GM23338 (cell line): ENCODE results near the gene ZNRF1. TPM values are rescaled to one million over a fixed set of nuclear protein-coding genes. Genes with fewer than 3 reads are reported as not detected.

Source experiments
- ATAC-seq: fragments of 200-7000 bp; cut with Tn5 transposase; 3 replicates; pipeline ENCODE4 v1.9.1; 2020
- DNase-seq: peaks from one replicate; pipeline ENCODE4 v3.0.0-alpha.2; 2015; ENCODE audit warnings: low spot score
- H2AFZ ChIP-seq: fragments of 200-600 bp; sonication (generic); 2 replicates; pipeline ENCODE4 v1.8.0; 2016; ENCODE audit warnings: antibody characterized with exemption, mild to moderate bottlenecking, moderate library complexity
- H3F3A ChIP-seq: fragments of 200-600 bp; sonication (generic); replicated peaks from 2 replicates; pipeline ENCODE4 v1.8.0; 2017; ENCODE audit warnings: antibody characterized with exemption, mixed run types, low read depth
- H3K27ac ChIP-seq: fragments of 200-600 bp; sonication (generic); 2 replicates; pipeline ENCODE4 v1.6.1; 2016; ENCODE audit warnings: low read depth
- H3K27me3 ChIP-seq: fragments of 200-600 bp; sonication (generic); 2 replicates; pipeline ENCODE4 v1.8.0; 2016; ENCODE audit warnings: mild to moderate bottlenecking, mixed run types, moderate library complexity; ENCODE audit not compliant: insufficient read depth
- H3K36me3 ChIP-seq: fragments of 200-600 bp; sonication (generic); 2 replicates; pipeline ENCODE4 v1.8.0; 2016; ENCODE audit warnings: mild to moderate bottlenecking; ENCODE audit not compliant: insufficient read depth
- H3K4me1 ChIP-seq: fragments of 200-600 bp; sonication (generic); 2 replicates; pipeline ENCODE4 v1.8.0; 2016; ENCODE audit warnings: mild to moderate bottlenecking, moderate library complexity; ENCODE audit not compliant: insufficient read depth
- H3K4me2 ChIP-seq: fragments of 200-600 bp; sonication (generic); 2 replicates; pipeline ENCODE4 v1.7.1; 2017; ENCODE audit warnings: mixed run types
- H3K4me3 ChIP-seq: fragments of 200-600 bp; sonication (generic); 2 replicates; pipeline ENCODE4 v1.6.1; 2016; ENCODE audit warnings: mixed run types
- H3K79me2 ChIP-seq: fragments of 200-600 bp; sonication (generic); replicated peaks from 2 replicates; pipeline ENCODE4 v1.8.0; 2017; ENCODE audit warnings: mild to moderate bottlenecking; ENCODE audit not compliant: insufficient read depth
- H3K9me2 ChIP-seq: fragments of 200-600 bp; sonication (generic); 2 replicates; pipeline ENCODE4 v1.8.0; 2017; ENCODE audit not compliant: insufficient read depth
- H4K20me1 ChIP-seq: fragments of 200-600 bp; sonication (generic); replicated peaks from 2 replicates; pipeline ENCODE4 v1.8.0; 2017; ENCODE audit warnings: mild to moderate bottlenecking; ENCODE audit not compliant: insufficient read depth
- H3K27ac Mint-ChIP-seq: 2 replicates; pipeline ENCODE4 v1.8.0; 2020; ENCODE audit warnings: inconsistent platforms, mild to moderate bottlenecking, moderate library complexity, mixed read lengths
- H3K27me3 Mint-ChIP-seq: 3 replicates; pipeline ENCODE4 v1.8.0; 2022; ENCODE audit warnings: low read depth, mild to moderate bottlenecking, moderate library complexity, mixed read lengths, inconsistent platforms; ENCODE audit not compliant: insufficient read depth, poor library complexity
- H3K36me3 Mint-ChIP-seq: 3 replicates; pipeline ENCODE4 v1.8.0; 2021; ENCODE audit warnings: low read depth, mild to moderate bottlenecking, inconsistent platforms, moderate library complexity, mixed read lengths
- H3K4me1 Mint-ChIP-seq: 3 replicates; pipeline ENCODE4 v1.8.0; 2020; ENCODE audit warnings: mild to moderate bottlenecking, inconsistent platforms, mixed read lengths
- H3K4me3 Mint-ChIP-seq: 3 replicates; pipeline ENCODE4 v1.8.0; 2021; ENCODE audit warnings: moderate library complexity, mild to moderate bottlenecking, inconsistent platforms, mixed read lengths
- H3K9me3 Mint-ChIP-seq: 3 replicates; pipeline ENCODE4 v1.8.0; 2020; ENCODE audit warnings: moderate library complexity, mild to moderate bottlenecking, inconsistent platforms, mixed read lengths
- CREB1 ChIP-seq: fragments of 250-450 bp; sonication (Bioruptor Pico); IDR thresholded peaks from 2 replicates; pipeline ENCODE4 v1.5.0; 2020; ENCODE audit warnings: low read depth, mild to moderate bottlenecking, moderate library complexity
- CTCF ChIP-seq, 2 experiments: fragments of 200-600 bp in 1 of 2; sonication (generic) in 1 of 2; conservative IDR thresholded peaks; 2 replicates each; pipeline versions ENCODE4 v1.5.1 to v1.6.1; 2016 to 2017; ENCODE audit warnings: antibody characterized with exemption in 2 of 2, low read depth in 2 of 2, mild to moderate bottlenecking in 2 of 2, moderate library complexity in 1 of 2
- ETS1 ChIP-seq: IDR thresholded peaks from 2 replicates; pipeline ENCODE4 v1.6.1; 2016; ENCODE audit warnings: antibody characterized with exemption
- EZH2 ChIP-seq: fragments of 200-600 bp; sonication (generic); IDR thresholded peaks from one replicate; pipeline ENCODE4 v1.8.0; 2017; ENCODE audit warnings: antibody characterized with exemption, mild to moderate bottlenecking, low read depth; ENCODE audit not compliant: unreplicated experiment
- JUNB ChIP-seq: IDR thresholded peaks from one replicate; pipeline ENCODE4 v1.6.1; 2016; ENCODE audit warnings: antibody characterized with exemption; ENCODE audit not compliant: unreplicated experiment
- NANOG ChIP-seq: IDR thresholded peaks from 2 replicates; pipeline ENCODE4 v1.6.1; 2016; ENCODE audit warnings: antibody characterized with exemption, borderline replicate concordance
- POLR2AphosphoS5 ChIP-seq: IDR thresholded peaks from 2 replicates; pipeline ENCODE4 v1.6.1; 2016; ENCODE audit warnings: antibody characterized with exemption, low read depth
- ZNF331 ChIP-seq: fragments of 250-450 bp; sonication (Bioruptor Pico); IDR thresholded peaks from 2 replicates; pipeline ENCODE4 v1.5.0; 2020; ENCODE audit warnings: low read depth, mild to moderate bottlenecking, moderate library complexity
- ZNF462 ChIP-seq: fragments of 250-450 bp; sonication (Bioruptor Pico); IDR thresholded peaks from 2 replicates; pipeline ENCODE4 v1.5.0; 2020; ENCODE audit warnings: mild to moderate bottlenecking, moderate library complexity
- polyA plus RNA-seq: library from polyadenylated mRNA; unstranded; fragments of >200 nt; fragmentation: Nextera tagmentation; extraction: Ambion mirVana; gene quantifications from 2 replicates; pipeline ENCODE4 v1.2.1, GENCODE V29; 2016
- total RNA-seq: library from RNA; depleted of rRNA; stranded (reverse); fragments of >200 nt; shearing (Covaris generic); gene quantifications from 2 replicates; pipeline ENCODE4 v1.2.3, GENCODE V29; 2014

ZNRF1 gene
- total and polyA plus RNA-seq, 2 experiments from 2014 or later, result 22.4 to 42.1 TPM

- Histone ChIP-seq H3K79me2 (no peaks in the 10 kb centered on the region), H2AFZ (0 out of 2 replicates have a peak overlapping the region, but pooled peaks have one; percentile 52), H3K4me3 (no peak overlapping the region), H4K20me1 (no peaks in the 10 kb centered on the region), H3K4me1 (peaks cover 5% of the 10 kb centered on the region; the same call in 1 of the 2 replicates), H3K9me2 (no peaks in the 10 kb centered on the region), H3K27ac (no peak overlapping the region), H3K36me3 (no peaks in the 10 kb centered on the region), H3K27me3 (no peaks in the 10 kb centered on the region), H3F3A (no peaks in the 10 kb centered on the region), H3K4me2 (no peak overlapping the region)
- DNase-seq (peak; percentile 58), ATAC-seq (peak; percentile 90)
- Mint-ChIP-seq H3K4me3 (no peak overlapping the region), H3K27me3 (peaks cover 11% of the 10 kb centered on the region), H3K9me3 (peaks cover 32% of the 10 kb centered on the region), H3K27ac (no peak overlapping the region), H3K36me3 (peaks cover 16% of the 10 kb centered on the region; the same call in 2 of the 3 replicates), H3K4me1 (peaks cover 9% of the 10 kb centered on the region)
- TF ChIP-seq EZH2, result no peak
- TF ChIP-seq ZNF462 (CRISPR knock-in tag), result no peak
- TF ChIP-seq POLR2AphosphoS5, result no peak
- no peak for TF ChIP-seq JUNB
- no peak for TF ChIP-seq NANOG
- peak; percentile 39 to 82; a peak in 3 of 4 replicates for TF ChIP-seq CTCF (conservative IDR thresholded peaks at IDR 0.05; ENCODE audit: low read depth in 2 of 2)
- TF ChIP-seq ETS1, result no peak
- no peak for TF ChIP-seq CREB1
- TF ChIP-seq ZNF331 (CRISPR knock-in tag), result no peak
Observed at GRCh38 chr16:75130150-75130771, 131.4 kb downstream of the ZNRF1 start.
